ENCODE results near the gene DMWD. TPM values are rescaled to one million over a fixed set of nuclear protein-coding genes. Genes with fewer than 3 reads are reported as not detected.

Gene DMWD
- total RNA-seq, 4 donors from 2014 or later, result 41.5 to 75.5 (median 59.4) TPM

DNA sequence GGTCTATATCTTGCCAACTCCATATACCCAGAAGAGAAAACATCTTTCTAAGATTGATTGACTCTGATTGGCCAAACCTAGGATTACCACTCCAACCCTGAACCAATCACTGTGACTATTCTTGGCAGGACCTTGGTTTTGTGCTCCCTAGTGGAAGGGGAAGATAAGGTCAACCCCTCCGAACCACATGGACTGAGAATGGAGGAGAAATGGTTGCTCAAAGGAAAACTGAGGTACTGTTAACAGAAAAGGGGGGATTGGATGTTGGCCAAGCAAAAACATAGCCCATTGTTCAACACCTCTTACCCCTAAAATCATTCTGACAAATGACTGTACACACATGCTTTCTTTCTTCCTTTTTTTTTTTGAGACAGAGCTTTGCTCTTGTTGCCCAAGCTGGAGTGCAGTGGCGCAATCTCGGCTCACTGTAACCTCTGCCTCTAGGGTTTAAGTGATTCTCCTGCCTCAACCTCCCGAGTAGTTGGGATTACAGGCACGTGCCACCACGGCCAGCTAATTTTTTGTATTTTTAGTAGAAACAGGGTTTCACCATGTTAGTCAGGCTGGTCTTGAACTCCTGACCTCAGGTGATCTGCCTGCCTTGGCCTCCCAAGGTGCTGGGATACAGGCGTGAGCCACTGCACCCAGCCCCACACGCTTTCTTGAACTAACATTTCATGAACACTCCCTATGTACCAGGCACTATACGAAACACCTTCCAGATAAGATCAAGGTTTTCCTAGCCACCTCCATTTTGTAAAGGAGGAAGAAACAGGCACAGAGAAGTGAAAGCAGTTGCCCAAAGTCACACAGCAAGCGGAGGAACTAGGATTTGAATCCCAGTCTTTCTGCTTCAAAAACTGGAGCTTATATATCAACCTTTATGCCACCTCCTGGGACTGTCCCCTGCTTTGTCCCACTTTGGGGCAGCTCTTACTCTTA, 52.9 kb downstream of the DMWD start:
- no peak overlapping the region for H3K27ac ChIP-seq
- no peak overlapping the region for H3K4me3 ChIP-seq
- no peaks in the 10 kb centered on the region for H3K36me3 ChIP-seq
- no peaks in the 10 kb centered on the region for H3K9me3 ChIP-seq
- ATAC-seq, result no peak
- peaks cover 0 to 17% (median 0%) of the 10 kb centered on the region in 3 donors for H3K4me1 ChIP-seq
- H3K27me3 ChIP-seq, result no peaks in the 10 kb centered on the region
- TF ChIP-seq, protein P1, sequence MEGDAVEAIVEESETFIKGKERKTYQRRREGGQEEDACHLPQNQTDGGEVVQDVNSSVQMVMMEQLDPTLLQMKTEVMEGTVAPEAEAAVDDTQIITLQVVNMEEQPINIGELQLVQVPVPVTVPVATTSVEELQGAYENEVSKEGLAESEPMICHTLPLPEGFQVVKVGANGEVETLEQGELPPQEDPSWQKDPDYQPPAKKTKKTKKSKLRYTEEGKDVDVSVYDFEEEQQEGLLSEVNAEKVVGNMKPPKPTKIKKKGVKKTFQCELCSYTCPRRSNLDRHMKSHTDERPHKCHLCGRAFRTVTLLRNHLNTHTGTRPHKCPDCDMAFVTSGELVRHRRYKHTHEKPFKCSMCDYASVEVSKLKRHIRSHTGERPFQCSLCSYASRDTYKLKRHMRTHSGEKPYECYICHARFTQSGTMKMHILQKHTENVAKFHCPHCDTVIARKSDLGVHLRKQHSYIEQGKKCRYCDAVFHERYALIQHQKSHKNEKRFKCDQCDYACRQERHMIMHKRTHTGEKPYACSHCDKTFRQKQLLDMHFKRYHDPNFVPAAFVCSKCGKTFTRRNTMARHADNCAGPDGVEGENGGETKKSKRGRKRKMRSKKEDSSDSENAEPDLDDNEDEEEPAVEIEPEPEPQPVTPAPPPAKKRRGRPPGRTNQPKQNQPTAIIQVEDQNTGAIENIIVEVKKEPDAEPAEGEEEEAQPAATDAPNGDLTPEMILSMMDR (IDR thresholded peaks at IDR 0.05), result no peak
- TF ChIP-seq POLR2A (IDR thresholded peaks at IDR 0.05) (no peak), POLR2AphosphoS5 (IDR thresholded peaks at IDR 0.05) (no peak), EP300 (IDR thresholded peaks at IDR 0.05) (no peak)
- WGBS, 2 donors (ENCODE audit: low coverage in 1 of 2), result 71 to 84% methylated on average over 2 to 10 of the region's 10 CpGs

DNA sequence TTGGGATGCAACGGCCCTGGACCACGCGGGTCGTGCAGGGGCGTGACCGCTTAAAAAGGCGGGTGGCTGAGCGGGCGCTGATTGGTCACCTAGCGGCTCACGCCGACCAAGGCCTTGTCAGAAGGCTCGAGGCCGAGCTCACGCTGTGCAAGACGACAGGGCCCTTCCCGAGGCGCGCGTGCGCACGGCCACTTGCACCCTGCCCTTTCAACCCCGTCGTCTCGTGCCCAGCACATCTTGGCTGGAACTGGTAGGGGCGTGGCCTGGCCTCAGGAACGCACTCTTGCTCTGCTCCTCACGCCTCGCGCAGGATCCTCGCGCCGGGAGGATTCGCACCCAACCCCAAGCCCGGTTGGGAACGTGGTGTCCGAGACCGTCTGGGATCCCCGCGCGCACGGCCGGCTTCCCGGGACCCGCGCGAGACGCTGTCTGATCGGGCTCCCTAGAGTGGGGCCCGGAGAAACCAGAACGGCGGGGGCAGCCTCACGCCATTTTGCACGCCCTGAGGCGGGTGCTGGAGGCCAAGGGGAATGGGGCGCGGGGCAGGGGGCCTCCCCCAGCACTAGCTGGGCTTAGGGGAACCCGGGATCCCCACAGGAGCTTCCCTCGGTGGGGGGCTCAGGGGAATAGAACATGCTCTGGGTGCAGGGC, 59.4 kb downstream of the DMWD start, which contains the start of gene MEIOSIN:
TSS of gene MEIOSIN (plus strand) at position 280 of the 651 bp plus-strand sequence. CDS start 1,938 bp downstream, outside the sequence.
- 91 to 100% methylated on average over 1 to 19 of the region's 59 CpGs for WGBS, 2 donors (ENCODE audit: low coverage in 1 of 2)
- Histone ChIP-seq H3K36me3 (no peaks in the 10 kb centered on the region), H3K4me1 (peaks cover 0 to 21% (median 15%) of the 10 kb centered on the region in 3 donors), H3K9me3 (no peaks in the 10 kb centered on the region), H3K4me3 (no peak within 1 kb of the TSS), H3K27me3 (no peaks in the 10 kb centered on the region), H3K27ac (no peak within 1 kb of the TSS)
- ATAC-seq, result no peak
- TF ChIP-seq POLR2A (IDR thresholded peaks at IDR 0.05) (no peak), EP300 (IDR thresholded peaks at IDR 0.05) (no peak), POLR2AphosphoS5 (IDR thresholded peaks at IDR 0.05) (no peak)
- TF ChIP-seq, protein P1 (IDR thresholded peaks at IDR 0.05), result no peak

Other genes starting within 250 kb of the DMWD start
- 10 to 100 TPM in 3 of 4 donors, 1 to 10 TPM in 1; 5.7 to 14.9 (median 11.6) TPM for gene OPA3, start 208.0 kb downstream of the DMWD start, total RNA-seq
- 1 to 10 TPM in 3 of 4 donors, under 1 TPM in 1; 0.62 to 4.4 (median 2.8) TPM for gene GPR4, start 190.6 kb downstream of the DMWD start, total RNA-seq
- 10 to 100 TPM; 18.3 to 29.2 (median 18.9) TPM for gene EML2, start 153.4 kb downstream of the DMWD start, total RNA-seq
- gene GIPR, start 124.6 kb downstream of the DMWD start, total RNA-seq, result under 1 TPM in 1 of 4 donors, not detected in 3; 0.54 TPM
- 100 to 1,000 TPM; 113 to 201 (median 152) TPM for gene SNRPD2, start 100.9 kb downstream of the DMWD start, total RNA-seq
- 1 to 10 TPM; 2.7 to 6.6 (median 4.2) TPM for gene QPCTL, start 100.2 kb downstream of the DMWD start, total RNA-seq
- 10 to 100 TPM; 12.1 to 20.5 (median 14.9) TPM for gene FBXO46, start 61.9 kb downstream of the DMWD start, total RNA-seq
- not detected for gene MEIOSIN, start 59.4 kb downstream of the DMWD start, total RNA-seq
- 10 to 100 TPM; 13.2 to 33.1 (median 23.7) TPM for gene SIX5, start 23.6 kb downstream of the DMWD start, total RNA-seq
- 100 to 1,000 TPM; 223 to 464 (median 330) TPM for gene DMPK, start 10.4 kb downstream of the DMWD start, total RNA-seq
- under 1 TPM in 1 of 4 donors, not detected in 3; 0.23 TPM for gene RSPH6A, start 22.5 kb upstream of the DMWD start, total RNA-seq
- 10 to 100 TPM; 25.5 to 35.6 (median 30.8) TPM for gene SYMPK, start 70.3 kb upstream of the DMWD start, total RNA-seq
- gene FOXA3, start 71.5 kb upstream of the DMWD start, total RNA-seq, result under 1 TPM in 1 of 4 donors, not detected in 3; 0.42 TPM
- gene IRF2BP1, start 93.3 kb upstream of the DMWD start, total RNA-seq, result 10 to 100 TPM; 25.2 to 53.3 (median 36.2) TPM
- 1 to 10 TPM; 1.3 to 4.6 (median 2.8) TPM for gene MYPOP, start 109.8 kb upstream of the DMWD start, total RNA-seq
- gene NANOS2, start 121.9 kb upstream of the DMWD start, total RNA-seq, result not detected
- 1 to 10 TPM in 3 of 4 donors, under 1 TPM in 1; 0.67 to 5.1 (median 3.0) TPM for gene NOVA2, start 181.0 kb upstream of the DMWD start, total RNA-seq
- 1 to 10 TPM; 4.2 to 9.4 (median 6.4) TPM for gene CCDC61, start 202.6 kb upstream of the DMWD start, total RNA-seq
- gene PGLYRP1, start 230.2 kb upstream of the DMWD start, total RNA-seq, result not detected
- gene IGFL4, start 248.2 kb upstream of the DMWD start, total RNA-seq, result not detected